ENCODE data around the gene VCAN. TPM values are rescaled to one million over a fixed set of nuclear protein-coding genes. Genes with fewer than 3 reads are reported as not detected.

The VCAN gene
- polyA plus RNA-seq, 12 donors = 176 to 736 (median 282) TPM

DNA sequence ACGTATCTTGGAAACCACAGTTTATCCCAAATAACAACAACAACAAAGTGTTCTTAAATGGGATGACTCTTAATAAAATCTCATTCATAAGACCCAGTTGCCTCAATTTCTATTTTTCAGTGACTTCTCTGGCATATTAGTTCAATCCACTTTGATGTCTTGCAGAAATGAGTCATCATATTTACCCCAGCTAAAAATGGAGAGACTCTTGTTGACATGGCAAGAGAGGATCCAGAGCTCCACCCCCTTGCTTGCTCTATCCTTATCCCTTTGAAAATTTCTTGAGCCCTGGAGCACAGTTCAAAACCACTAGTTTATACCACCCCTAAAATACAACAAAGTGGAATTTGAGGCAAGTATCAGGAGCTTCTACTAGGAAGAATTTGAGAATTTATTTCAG is 20.8 kb downstream of the VCAN start:
- DNase-seq = no peak

DNA sequence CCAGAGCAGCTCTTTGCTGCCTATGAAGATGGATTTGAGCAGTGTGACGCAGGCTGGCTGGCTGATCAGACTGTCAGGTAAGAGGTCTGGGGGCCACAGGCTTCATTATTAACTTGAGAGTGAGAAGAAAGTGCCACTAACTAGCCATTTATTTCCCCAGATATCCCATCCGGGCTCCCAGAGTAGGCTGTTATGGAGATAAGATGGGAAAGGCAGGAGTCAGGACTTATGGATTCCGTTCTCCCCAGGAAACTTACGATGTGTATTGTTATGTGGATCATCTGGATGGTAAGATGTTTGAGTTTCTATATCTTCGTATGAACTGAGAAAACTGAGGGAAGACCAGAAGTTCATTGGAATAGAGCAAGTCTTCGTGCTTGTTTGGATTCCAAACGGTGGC is 22.1 kb downstream of the VCAN start:
- no peak for DNase-seq

DNA sequence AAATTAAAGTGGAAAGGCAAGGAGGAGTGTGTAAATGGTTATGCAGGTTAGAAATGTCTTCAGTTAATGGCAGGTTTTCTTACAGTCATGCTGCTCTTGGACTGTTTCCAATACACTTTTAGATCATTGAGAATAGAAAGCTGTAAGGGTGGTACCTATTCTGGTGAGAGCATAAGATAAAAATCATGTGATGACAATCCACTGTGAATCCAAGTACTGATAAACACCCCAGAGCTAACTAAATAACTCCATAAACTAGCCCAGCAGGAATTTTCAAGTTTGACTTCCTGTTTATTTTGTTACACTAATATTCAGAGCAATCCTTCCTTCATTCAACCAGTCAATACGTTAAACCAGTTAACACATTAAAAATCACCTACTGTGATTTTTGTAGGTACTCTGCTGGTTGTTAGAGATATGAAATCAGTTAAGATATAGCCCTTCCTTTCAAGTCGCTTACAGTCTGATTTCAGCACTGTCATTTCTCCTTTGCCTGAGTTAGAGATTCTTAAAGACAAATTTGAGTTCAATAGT is 22.6 kb downstream of the VCAN start:
- no peak for DNase-seq

GRCh38 chr5:83494666-83495065 is 23.1 kb downstream of the VCAN start:
- no peak for DNase-seq

GRCh38 chr5:83496626-83497025 is 25.1 kb downstream of the VCAN start:
- DNase-seq = no peak

- no peak for DNase-seq
Observed at GRCh38 chr5:83498585-83498984, 27.0 kb downstream of the VCAN start.

- peak; percentile 22 for DNase-seq
Observed at GRCh38 chr5:83503662-83504061, 32.1 kb downstream of the VCAN start.

- no peak for DNase-seq
Observed at GRCh38 chr5:83507431-83507830, 35.9 kb downstream of the VCAN start.

- peak; percentile 66 for DNase-seq
Observed at GRCh38 chr5:83509540-83509939, 38.0 kb downstream of the VCAN start.

- DNase-seq = peak; percentile 51
Observed at GRCh38 chr5:83510260-83510659, 38.7 kb downstream of the VCAN start.

GRCh38 chr5:83512061-83512745 is 40.7 kb downstream of the VCAN start:
- no peak for DNase-seq

DNA sequence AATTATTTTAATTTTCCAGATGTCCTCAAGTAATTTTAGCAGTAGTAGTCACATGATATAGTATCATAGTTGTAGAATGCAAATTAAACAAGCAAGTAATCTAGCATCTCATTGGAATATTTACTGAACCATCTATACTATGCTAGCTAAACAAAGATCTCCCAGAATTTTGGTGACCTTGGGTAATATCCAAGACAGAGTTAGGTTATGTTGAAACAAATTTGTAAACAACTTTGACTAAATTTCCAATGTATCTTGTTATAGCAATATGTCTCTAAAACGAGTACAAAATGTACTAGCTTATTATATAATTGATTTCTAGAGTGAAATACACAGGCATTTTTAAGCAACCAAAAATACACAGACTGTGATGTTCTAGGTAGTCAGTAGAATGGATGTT is 41.5 kb downstream of the VCAN start:
- no peak for DNase-seq

- DNase-seq = no peak
Observed at GRCh38 chr5:83513491-83513890, 41.9 kb downstream of the VCAN start.

GRCh38 chr5:83516377-83516776 is 44.8 kb downstream of the VCAN start:
- DNase-seq = peak; percentile 77

- DNase-seq = peak; percentile 74
Observed at GRCh38 chr5:83517072-83517687, 45.6 kb downstream of the VCAN start.

- DNase-seq = no peak
Observed at GRCh38 chr5:83517688-83518085, 46.1 kb downstream of the VCAN start.

- peak; percentile 25 for DNase-seq
Observed at GRCh38 chr5:83518319-83519061, 46.9 kb downstream of the VCAN start.

- DNase-seq = no peak
Observed at GRCh38 chr5:83522446-83522845, 50.9 kb downstream of the VCAN start.

- DNase-seq = peak; percentile 50
Observed at GRCh38 chr5:83523929-83524328, 52.4 kb downstream of the VCAN start.

- no peak for DNase-seq
Observed at GRCh38 chr5:83524345-83524744, 52.8 kb downstream of the VCAN start.

DNA sequence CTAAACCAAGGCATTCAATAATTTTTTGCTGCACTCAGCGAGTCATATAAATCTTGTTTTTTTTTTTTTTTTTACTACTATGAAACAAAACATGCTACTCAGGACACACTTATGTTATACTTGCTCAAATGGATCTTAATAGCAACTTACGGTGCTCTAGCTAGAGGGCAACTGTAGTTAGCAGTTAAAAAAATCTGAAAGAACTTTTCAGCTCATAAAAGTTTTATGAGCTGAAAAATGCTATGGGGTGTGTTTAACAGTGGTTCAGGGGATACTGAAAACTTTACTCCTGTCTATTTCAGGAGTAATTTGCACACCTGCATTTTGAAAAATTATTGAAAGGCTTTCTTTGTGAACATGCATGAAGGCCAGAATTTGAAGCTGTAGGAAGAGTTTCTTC is 53.4 kb downstream of the VCAN start:
- DNase-seq = no peak

DNA sequence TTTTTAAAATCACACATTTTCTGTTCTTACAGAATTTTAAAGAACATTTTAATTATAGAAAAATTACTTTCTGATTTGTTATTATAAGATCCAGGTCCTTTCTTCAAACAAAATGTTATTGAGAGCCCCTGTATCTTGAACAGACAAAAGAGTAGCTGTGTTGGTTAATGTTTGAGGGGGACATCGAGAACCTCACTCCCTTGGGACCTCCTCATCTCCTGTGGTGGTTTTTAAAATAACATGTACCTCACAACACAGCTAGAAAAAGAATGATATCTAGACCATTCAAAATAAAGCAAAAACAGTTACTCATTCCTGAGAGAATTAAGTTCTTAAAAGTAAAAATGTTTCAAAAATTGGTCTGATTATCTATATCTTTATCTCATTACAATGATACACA is 54.7 kb downstream of the VCAN start:
- no peak for DNase-seq

DNA sequence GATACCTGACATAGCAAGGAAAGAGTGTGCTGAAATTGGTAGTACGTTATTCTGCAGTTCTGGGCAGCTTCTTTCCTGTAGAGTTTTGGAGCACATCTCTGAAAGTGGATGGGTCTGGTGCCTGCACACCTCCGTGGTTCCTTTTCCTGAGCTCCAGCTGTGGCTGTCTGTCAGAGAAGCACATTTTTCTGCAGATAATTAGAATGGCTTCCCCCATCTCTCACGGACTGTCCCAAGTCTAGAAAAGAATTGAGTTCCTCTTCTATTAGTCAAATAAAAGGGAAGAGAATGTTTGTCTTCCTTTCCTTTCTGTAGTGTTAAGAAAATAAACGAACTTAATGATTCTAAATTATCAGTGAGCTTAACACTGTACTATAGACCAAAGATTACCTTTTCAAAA is 55.7 kb downstream of the VCAN start:
- no peak for DNase-seq

Measured in muscle of arm (tissue), 12 donors.